Central memory CD4-positive, alpha-beta T cell (primary cell): ENCODE results near the gene PHOSPHO2.

Source experiments
- DNase-seq: peaks from one replicate; pipeline ENCODE4 v3.0.0; 2022

The PHOSPHO2 gene

DNA sequence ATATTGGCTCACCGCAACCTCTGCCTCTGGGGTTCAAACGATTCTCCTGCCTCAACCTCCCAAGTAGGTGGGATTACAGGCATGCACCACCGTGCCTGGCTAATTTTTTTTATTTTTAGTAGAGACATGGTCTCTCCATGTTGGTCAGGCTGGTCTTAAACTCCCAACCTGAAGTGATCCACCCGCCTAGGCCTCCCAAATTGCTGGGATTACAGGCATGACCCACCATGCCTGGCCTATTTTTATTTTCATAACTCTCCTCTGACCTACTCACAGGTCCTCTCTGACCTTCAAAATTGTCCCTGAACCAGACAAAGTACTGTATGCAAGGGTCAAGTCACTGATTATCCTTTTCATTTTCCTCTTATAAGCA is 23.4 kb downstream of the PHOSPHO2 start:
- DNase-seq, result no peak

DNA sequence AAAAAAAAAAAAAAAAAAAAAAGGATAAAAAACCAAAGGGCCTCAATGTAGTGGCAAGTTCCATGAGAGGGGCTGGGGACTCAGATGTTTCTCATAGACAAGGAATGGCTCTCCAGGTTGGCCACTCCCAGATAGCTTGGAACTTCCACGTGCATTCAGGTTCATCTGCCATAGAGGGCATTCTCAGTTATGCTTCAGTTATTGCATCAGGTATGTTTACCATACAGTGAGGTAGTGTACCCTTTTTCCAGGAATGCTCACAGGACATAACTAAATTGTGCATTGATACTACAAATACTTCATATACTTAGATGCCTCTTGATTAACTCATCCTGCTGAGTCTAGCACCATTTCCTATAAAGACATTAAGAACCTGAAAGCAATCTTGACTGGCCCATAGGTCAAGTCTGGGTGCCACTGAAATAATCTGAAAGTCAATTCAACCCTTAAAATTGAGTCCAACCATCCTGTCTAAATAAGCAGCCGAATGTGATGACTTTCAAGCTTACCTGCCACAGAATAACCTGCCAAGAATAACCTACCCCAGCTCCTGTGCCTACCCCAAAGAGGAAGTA is 24.7 kb downstream of the PHOSPHO2 start:
- DNase-seq, result no peak

- DNase-seq, result no peak
Observed at GRCh38 chr2:169721016-169721415, 26.7 kb downstream of the PHOSPHO2 start.

GRCh38 chr2:169727065-169727464 is 32.8 kb downstream of the PHOSPHO2 start:
- DNase-seq, result no peak

GRCh38 chr2:169729274-169729605 is 35.0 kb downstream of the PHOSPHO2 start:
- DNase-seq, result no peak

GRCh38 chr2:169732075-169732474 is 37.8 kb downstream of the PHOSPHO2 start:
- DNase-seq, result no peak

- no peak for DNase-seq
Observed at GRCh38 chr2:169732583-169733358, 38.5 kb downstream of the PHOSPHO2 start.

GRCh38 chr2:169734169-169734847 is 40.0 kb downstream of the PHOSPHO2 start:
- no peak for DNase-seq

GRCh38 chr2:169735623-169736022 is 41.4 kb downstream of the PHOSPHO2 start:
- DNase-seq, result no peak

DNA sequence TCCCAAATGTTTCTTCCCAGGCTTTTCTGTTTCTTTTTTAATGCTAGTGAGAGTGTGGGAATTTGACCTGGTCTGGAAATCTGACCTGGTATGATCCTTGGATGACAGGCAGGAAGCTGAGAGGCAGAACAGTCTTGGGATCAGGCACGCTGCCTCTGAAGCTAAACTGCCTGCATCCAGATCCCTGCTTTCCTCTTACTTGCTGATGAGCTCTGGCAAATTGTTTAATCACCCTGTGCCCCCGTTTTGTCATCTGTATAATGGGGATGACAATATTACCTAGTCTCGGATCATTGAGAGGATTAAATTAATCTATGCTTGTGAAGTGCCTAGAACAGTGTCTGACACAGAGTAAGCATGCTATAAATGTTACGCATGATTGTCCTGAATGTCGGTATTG is 42.6 kb downstream of the PHOSPHO2 start:
- DNase-seq, result no peak

GRCh38 chr2:169738566-169739229 is 44.4 kb downstream of the PHOSPHO2 start:
- DNase-seq, result no peak

- no peak for DNase-seq
Observed at GRCh38 chr2:169739351-169739750, 45.1 kb downstream of the PHOSPHO2 start.

DNA sequence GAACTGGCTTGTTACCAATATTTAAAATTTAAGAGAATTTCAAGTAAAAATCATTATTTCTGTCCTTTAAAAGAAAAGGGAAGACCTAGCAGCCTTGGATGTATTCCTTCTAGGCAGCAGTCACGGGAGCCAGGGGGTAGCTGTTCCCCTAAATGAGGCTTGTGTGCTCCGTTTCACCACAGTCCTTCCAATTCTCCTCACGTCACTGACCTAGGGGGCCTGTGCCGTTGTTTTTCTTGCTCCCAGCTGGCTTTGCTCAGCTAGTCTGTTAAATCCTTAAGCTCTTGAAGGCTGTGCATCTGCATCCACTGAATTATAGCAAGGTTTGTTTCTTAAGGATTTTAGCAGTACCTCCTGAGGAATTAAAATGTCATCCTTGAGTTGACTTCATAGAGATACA is 49.3 kb downstream of the PHOSPHO2 start:
- DNase-seq, result no peak

GRCh38 chr2:169746240-169746639 is 52.0 kb downstream of the PHOSPHO2 start:
- DNase-seq, result no peak

DNA sequence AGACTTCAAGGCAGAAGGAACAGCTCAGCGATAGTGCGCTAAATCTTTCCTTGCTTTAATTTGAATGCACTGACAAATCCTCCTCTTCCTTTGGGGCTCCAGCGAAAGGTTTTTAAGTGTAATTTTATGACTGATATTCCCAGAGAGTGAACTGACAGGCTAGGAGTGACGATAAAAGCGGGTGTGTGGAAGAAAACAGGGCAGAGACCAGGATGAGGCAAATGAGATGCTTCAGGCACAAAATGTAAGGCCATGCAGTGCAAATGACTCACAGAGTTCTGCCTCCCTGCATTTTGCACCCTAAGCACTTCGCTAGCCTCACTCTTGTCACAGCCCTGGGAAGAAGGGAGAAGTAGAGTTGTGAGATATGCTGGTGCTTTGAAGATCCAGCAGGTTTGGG is 54.0 kb downstream of the PHOSPHO2 start:
- DNase-seq, result no peak
